A549 (cell line): Measurements from ENCODE around the gene RABEPK. TPM values are rescaled to one million over a fixed set of nuclear protein-coding genes. Genes with fewer than 3 reads are reported as not detected.
"Not testable (repeated sequence)": the region's sequence is repeated elsewhere in the genome, so short reads cannot be mapped to it uniquely, and the experiment has no call there.

Experiments used
- ATAC-seq, 2 experiments: fragments of 200-7000 bp in 1 of 2; fragments of >200 bp in 1 of 2; cut with Nextera tagmentation in 1 of 2; cut with Tn5 transposase in 1 of 2; 3 replicates each; pipeline versions ENCODE4 v1.8.0 to v1.9.1; 2018 to 2020; ENCODE audit warnings: mild to moderate bottlenecking in 1 of 2, moderate library complexity in 1 of 2
- CTCF ChIA-PET: fragments of 300-600 bp; sonication (Branson Sonifier 250); formaldehyde crosslinking; extraction: SDS; loops from one replicate; lab custom pipeline; 2021; ENCODE audit warnings: antibody characterized with exemption, inconsistent platforms; lab: Yijun Ruan, JAX
- POLR2A ChIA-PET: fragments of 350-600 bp; formaldehyde crosslinking; extraction: SDS; loops from one replicate; lab custom pipeline; 2021; ENCODE audit warnings: antibody characterized with exemption, inconsistent platforms; lab: Yijun Ruan, JAX
- DNase-seq, 2 experiments: peaks; one replicate each; pipeline versions ENCODE4 v3.0.0 to v3.0.0-alpha.2; 2011 to 2016; ENCODE audit warnings: low read depth in 1 of 2, low spot score in 1 of 2
- FAIRE-seq: peaks from 2 replicates; lab custom pipeline; 2011; peaks lifted over from hg19 to GRCh38; lab: Jason Lieb, UNC
- H3K27ac ChIP-seq, 2 experiments: fragments of >200 bp; sonication (Bioruptor Twin); formaldehyde crosslinking; 3 replicates each; pipeline ENCODE4 v1.5.1; 2016 to 2017
- H3K4me1 ChIP-seq: fragments of >200 bp; sonication (Bioruptor Twin); formaldehyde crosslinking; 3 replicates; pipeline ENCODE4 v1.6.1; 2016
- H3K4me2 ChIP-seq: fragments of >200 bp; sonication (Bioruptor Twin); formaldehyde crosslinking; 3 replicates; pipeline ENCODE4 v1.6.1; 2016
- H3K4me3 ChIP-seq: fragments of >200 bp; sonication (Bioruptor Twin); formaldehyde crosslinking; 3 replicates; pipeline ENCODE4 v1.5.1; 2016
- H3K9me3 ChIP-seq: fragments of >200 bp; sonication (Bioruptor Twin); formaldehyde crosslinking; 3 replicates; pipeline ENCODE4 v1.6.1; 2016
- BHLHE40 ChIP-seq: IDR thresholded peaks from 2 replicates; pipeline ENCODE4 v1.6.1; 2012; ENCODE audit warnings: low read depth, low read length, inconsistent platforms
- CHD2 ChIP-seq: fragments of 150-350 bp; IDR thresholded peaks from 2 replicates; pipeline ENCODE4 v1.6.1; 2014; ENCODE audit warnings: low read length; ENCODE audit not compliant: partially characterized antibody
- CHD4 ChIP-seq: fragments of 200-600 bp; sonication (generic); IDR thresholded peaks from 2 replicates; pipeline ENCODE4 v1.6.1; 2016; ENCODE audit warnings: antibody characterized with exemption, mild to moderate bottlenecking, borderline replicate concordance
- EHF ChIP-seq: fragments of 250-450 bp; sonication (Bioruptor Pico); IDR thresholded peaks from 2 replicates; pipeline ENCODE4 v1.5.0; 2020; ENCODE audit warnings: mild to moderate bottlenecking
- EHMT2 ChIP-seq: fragments of 200-600 bp; sonication (generic); IDR thresholded peaks from 2 replicates; pipeline ENCODE4 v1.6.1; 2016; ENCODE audit warnings: antibody characterized with exemption, low read depth, mild to moderate bottlenecking, moderate library complexity
- ESRRA ChIP-seq: fragments of 150-350 bp; IDR thresholded peaks from 2 replicates; pipeline ENCODE4 v1.6.1; 2014; ENCODE audit warnings: mild to moderate bottlenecking, low read length, borderline replicate concordance
- FOXS1 ChIP-seq: fragments of 250-450 bp; sonication (Bioruptor Pico); IDR thresholded peaks from 2 replicates; pipeline ENCODE4 v1.5.0; 2020; ENCODE audit warnings: mild to moderate bottlenecking, moderate library complexity
- GATA3 ChIP-seq: IDR thresholded peaks from 2 replicates; pipeline ENCODE4 v1.6.1; 2012; ENCODE audit warnings: borderline replicate concordance
- HEYL ChIP-seq: fragments of 250-450 bp; sonication (Bioruptor Pico); IDR thresholded peaks from 2 replicates; pipeline ENCODE4 v1.8.0; 2021; ENCODE audit warnings: mild to moderate bottlenecking, moderate library complexity
- HOXA7 ChIP-seq: fragments of 250-450 bp; sonication (Bioruptor Pico); IDR thresholded peaks from 2 replicates; pipeline ENCODE4 v1.5.0; 2020; ENCODE audit warnings: mild to moderate bottlenecking, moderate library complexity
- JUNB ChIP-seq: fragments of >200 bp; sonication (Bioruptor Twin); formaldehyde crosslinking; IDR thresholded peaks from 2 replicates; pipeline ENCODE4 v1.6.1; 2016
- MAX ChIP-seq: IDR thresholded peaks from 2 replicates; pipeline ENCODE4 v1.6.1; 2012
- MAZ ChIP-seq: fragments of 150-350 bp; IDR thresholded peaks from 2 replicates; pipeline ENCODE4 v1.6.1; 2014; ENCODE audit warnings: antibody characterized with exemption, low read depth, low read length, borderline replicate concordance
- MYC ChIP-seq: IDR thresholded peaks from 2 replicates; pipeline ENCODE4 v1.6.1; 2012; ENCODE audit warnings: mild to moderate bottlenecking, inconsistent platforms, low read length, improper control_type of control experiment, borderline replicate concordance
- NR3C1 ChIP-seq: fragments of >200 bp; sonication (Bioruptor Twin); formaldehyde crosslinking; IDR thresholded peaks from 3 replicates; pipeline ENCODE4 v1.6.1; 2017
- POLR2AphosphoS2 ChIP-seq: conservative IDR thresholded peaks from 2 replicates; pipeline ENCODE4 v1.6.1; 2012; ENCODE audit warnings: low read length, improper control_type of control experiment, inconsistent platforms
- RAD21 ChIP-seq, 2 experiments: fragments of >200 bp in 1 of 2; sonication (Bioruptor Twin) in 1 of 2; formaldehyde crosslinking in 1 of 2; IDR thresholded peaks in 1 of 2; conservative IDR thresholded peaks in 1 of 2; 2 replicates in 1 of 2; 3 replicates in 1 of 2; pipeline ENCODE4 v1.6.1; 2012 to 2018; ENCODE audit warnings: inconsistent platforms in 1 of 2
- RARB ChIP-seq: fragments of 250-450 bp; sonication (Bioruptor Pico); IDR thresholded peaks from 2 replicates; pipeline ENCODE4 v1.8.0; 2021; ENCODE audit warnings: mild to moderate bottlenecking, moderate library complexity
- SMC3 ChIP-seq: fragments of >200 bp; sonication (Bioruptor Twin); formaldehyde crosslinking; IDR thresholded peaks from 3 replicates; pipeline ENCODE4 v1.6.1; 2018; ENCODE audit warnings: inconsistent platforms
- WGBS: methylation state at CpG from one replicate; pipeline ENCODE4 v1.1.6; 2017; ENCODE audit errors: missing lambda C conversion rate; 5-methylcytosine and 5-hydroxymethylcytosine counted together
- polyA plus RNA-seq, 4 experiments: library from polyadenylated mRNA; depleted of rRNA in 3 of 4; stranded (reverse); fragments of >200 nt; fragmentation: RNase III in 1 of 4; extraction: RNeasy Plus Mini Kit Qiagen cat#74134 plus additional on column Dnase treatment in 1 of 4; gene quantifications; 2 replicates in 3 of 4; 3 replicates in 1 of 4; pipeline ENCODE4 v1.2.3, GENCODE V29; 2011 to 2017
- TF ChIP-seq, protein P1 (sequence below): fragments of >200 bp; sonication (Bioruptor Twin); formaldehyde crosslinking; IDR thresholded peaks from 3 replicates; pipeline ENCODE4 v1.6.1; 2016
- TF ChIP-seq, protein P2 (sequence below): fragments of 250-450 bp; sonication (Bioruptor Pico); IDR thresholded peaks from 2 replicates; pipeline ENCODE4 v1.5.0; 2020; ENCODE audit warnings: low read depth, mild to moderate bottlenecking, moderate library complexity

The RABEPK gene
- polyA plus RNA-seq, 2 of the 4 experiments (the other 2 are of a cell fraction): 41.9 to 50.1 TPM

DNA sequence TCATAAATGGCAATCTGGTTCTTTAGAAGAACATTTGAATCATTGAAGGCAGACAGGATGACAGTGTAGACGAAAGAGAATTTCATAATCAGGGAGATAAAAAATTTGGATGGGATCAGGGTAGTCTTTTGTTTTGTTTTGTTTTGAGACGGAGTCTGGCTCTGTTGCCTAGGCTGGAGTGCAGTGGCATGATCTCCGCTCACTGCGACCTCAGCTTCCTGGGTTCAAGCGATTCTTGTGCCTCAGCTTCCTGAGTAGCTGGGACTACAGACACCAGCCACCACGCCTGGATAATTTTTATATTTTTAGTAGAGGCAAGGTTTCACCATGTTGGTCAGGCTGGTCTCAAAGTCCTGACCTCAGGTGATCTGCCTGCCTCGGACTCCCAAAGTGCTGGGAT is 63.7 kb downstream of the RABEPK start:
- POLR2A ChIA-PET: interaction anchor here (0.7 kb wide), 1 partner anchor 23 kb away, joined by 4 read pairs; no protein-coding TSS in a partner anchor
- H3K4me3 ChIP-seq, ATAC-seq, FAIRE-seq, H3K27ac ChIP-seq, H3K4me2 ChIP-seq, H3K9me3 ChIP-seq, DNase-seq: not testable (repeated sequence)
- WGBS: 95% methylated on average over 7 of the region's 7 CpGs
- peaks cover 10% of the 10 kb centered on the region; the same call in 1 of the 3 replicates for H3K4me1 ChIP-seq
- CTCF ChIA-PET: interaction anchor here (0.7 to 1.6 kb wide), 3 partner anchors 9 to 404 kb away, joined by 3 to 5 read pairs (median 4); no protein-coding TSS in a partner anchor

DNA sequence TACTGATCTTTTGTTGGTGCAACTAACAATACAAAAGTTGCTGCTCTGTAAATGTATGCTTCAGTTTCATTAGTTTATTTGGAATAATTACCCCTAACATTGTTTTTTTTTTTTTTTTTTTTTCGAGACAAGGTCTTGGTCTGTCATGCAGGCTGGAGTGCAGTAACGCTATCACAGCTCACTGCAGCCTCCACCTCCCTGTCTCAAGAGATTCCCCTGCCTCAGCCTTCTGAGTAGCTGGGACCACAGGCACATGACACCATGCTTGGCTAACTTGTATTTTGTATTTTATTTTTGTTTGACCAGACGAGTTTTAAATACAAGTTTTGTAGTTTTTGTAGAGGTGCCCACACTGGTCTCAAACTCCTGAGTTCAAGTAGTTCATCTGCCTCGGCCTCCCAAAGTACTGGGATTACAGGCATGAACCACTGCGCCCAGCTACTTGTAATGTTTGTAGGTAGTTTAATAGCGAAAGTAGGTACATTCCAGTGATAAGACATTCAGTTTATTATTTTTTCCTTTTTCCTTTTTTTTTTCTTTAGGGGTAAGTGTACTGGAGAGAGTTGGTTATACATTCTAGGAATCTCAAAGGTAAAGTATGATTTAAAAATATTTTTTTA is 68.2 kb downstream of the RABEPK start:
- DNase-seq (no peak), ATAC-seq (no peak), FAIRE-seq (no peak)
- H3K4me3 ChIP-seq: no peak overlapping the region
- no peak overlapping the region for H3K27ac ChIP-seq
- H3K9me3 ChIP-seq: no peaks in the 10 kb centered on the region
- ChIA-PET CTCF (interaction anchor here (4.1 kb wide), 1 partner anchor 13 kb away, joined by 14 read pairs; no protein-coding TSS in a partner anchor), POLR2A (interaction anchor here (2.3 kb wide), 1 partner anchor 27 kb away, joined by 10 read pairs; the partner anchor contains the start of gene HSPA5)
- H3K4me1 ChIP-seq: peaks cover 18% of the 10 kb centered on the region
- no peak overlapping the region for H3K4me2 ChIP-seq
- 88% methylated on average over 6 of the region's 6 CpGs for WGBS
- TF ChIP-seq EHMT2 (no peak), FOXS1 (CRISPR knock-in tag) (no peak), ESRRA (no peak), MYC (no peak), MAX (no peak), HOXA7 (CRISPR knock-in tag) (no peak), POLR2AphosphoS2 (no peak)
- TF ChIP-seq, protein P1, sequence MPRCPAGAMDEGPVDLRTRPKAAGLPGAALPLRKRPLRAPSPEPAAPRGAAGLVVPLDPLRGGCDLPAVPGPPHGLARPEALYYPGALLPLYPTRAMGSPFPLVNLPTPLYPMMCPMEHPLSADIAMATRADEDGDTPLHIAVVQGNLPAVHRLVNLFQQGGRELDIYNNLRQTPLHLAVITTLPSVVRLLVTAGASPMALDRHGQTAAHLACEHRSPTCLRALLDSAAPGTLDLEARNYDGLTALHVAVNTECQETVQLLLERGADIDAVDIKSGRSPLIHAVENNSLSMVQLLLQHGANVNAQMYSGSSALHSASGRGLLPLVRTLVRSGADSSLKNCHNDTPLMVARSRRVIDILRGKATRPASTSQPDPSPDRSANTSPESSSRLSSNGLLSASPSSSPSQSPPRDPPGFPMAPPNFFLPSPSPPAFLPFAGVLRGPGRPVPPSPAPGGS: no peak

- Histone ChIP-seq H3K27ac (no peak overlapping the region), H3K4me1 (peaks cover 18% of the 10 kb centered on the region), H3K4me2 (no peak overlapping the region), H3K4me3 (no peak overlapping the region), H3K9me3 (no peaks in the 10 kb centered on the region)
- 94% methylated on average over 1 of the region's 1 CpG for WGBS
- ATAC-seq: no peak
- CTCF ChIA-PET: interaction anchor here (1.6 to 4.1 kb wide), 2 partner anchors 8 to 13 kb away, joined by 4 to 14 read pairs; no protein-coding TSS in a partner anchor
- no peak for DNase-seq
- TF ChIP-seq CHD2: no peak
- no peak for TF ChIP-seq MAX
- no peak for TF ChIP-seq BHLHE40
- no peak for TF ChIP-seq RAD21 (conservative IDR thresholded peaks at IDR 0.05 in 1 of 2, IDR thresholded peaks at IDR 0.05 in 1 of 2)
- TF ChIP-seq EHF (CRISPR knock-in tag): no peak
- TF ChIP-seq NR3C1: no peak
- TF ChIP-seq RARB (CRISPR knock-in tag): no peak
- TF ChIP-seq HEYL: no peak
- TF ChIP-seq, protein P2, sequence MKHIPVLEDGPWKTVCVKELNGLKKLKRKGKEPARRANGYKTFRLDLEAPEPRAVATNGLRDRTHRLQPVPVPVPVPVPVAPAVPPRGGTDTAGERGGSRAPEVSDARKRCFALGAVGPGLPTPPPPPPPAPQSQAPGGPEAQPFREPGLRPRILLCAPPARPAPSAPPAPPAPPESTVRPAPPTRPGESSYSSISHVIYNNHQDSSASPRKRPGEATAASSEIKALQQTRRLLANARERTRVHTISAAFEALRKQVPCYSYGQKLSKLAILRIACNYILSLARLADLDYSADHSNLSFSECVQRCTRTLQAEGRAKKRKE (CRISPR knock-in tag): no peak
- TF ChIP-seq MAZ: no peak
- no peak for TF ChIP-seq GATA3
- TF ChIP-seq JUNB: no peak
- TF ChIP-seq EHMT2: no peak
- no peak for TF ChIP-seq CHD4
- TF ChIP-seq SMC3: no peak
- TF ChIP-seq HOXA7 (CRISPR knock-in tag): no peak
- no peak for FAIRE-seq
- POLR2A ChIA-PET: interaction anchor here (2.3 kb wide), 1 partner anchor 28 kb away, joined by 10 read pairs; the partner anchor contains the start of gene HSPA5
These were observed 68.7 kb downstream of the RABEPK start for GRCh38 chr9:125269014-125269397.
